Measurements from ENCODE around the gene TCF7L2. TPM values are rescaled to one million over a fixed set of nuclear protein-coding genes. Genes with fewer than 3 reads are reported as not detected.

TCF7L2 gene
- total RNA-seq, 1 donor, result 8.8 TPM

DNA sequence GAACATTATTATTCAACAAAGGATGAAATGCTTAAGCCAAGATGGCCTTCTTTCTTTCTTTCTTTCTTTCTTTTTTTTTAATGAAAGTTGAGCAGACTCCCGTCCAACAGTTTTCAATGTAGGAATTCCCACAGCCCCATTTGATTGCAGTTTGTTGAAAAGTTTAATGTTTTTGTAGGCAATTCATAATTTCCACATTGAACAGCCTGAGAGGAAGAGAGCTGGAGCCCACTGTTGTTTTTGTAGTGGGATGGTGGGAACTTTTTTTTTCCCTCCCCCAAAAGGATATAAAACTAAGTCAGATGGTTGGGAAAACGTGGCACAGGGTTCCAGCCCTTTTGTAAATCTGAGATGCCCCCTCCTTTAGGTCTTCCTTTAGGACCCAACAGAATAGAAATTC, 86.6 kb downstream of the TCF7L2 start:
- DNase-seq (ENCODE audit: low read depth), result no peak
- no peak overlapping the region for H3K4me3 ChIP-seq (ENCODE audit: low read depth, low read length)
- TF ChIP-seq, protein P1, sequence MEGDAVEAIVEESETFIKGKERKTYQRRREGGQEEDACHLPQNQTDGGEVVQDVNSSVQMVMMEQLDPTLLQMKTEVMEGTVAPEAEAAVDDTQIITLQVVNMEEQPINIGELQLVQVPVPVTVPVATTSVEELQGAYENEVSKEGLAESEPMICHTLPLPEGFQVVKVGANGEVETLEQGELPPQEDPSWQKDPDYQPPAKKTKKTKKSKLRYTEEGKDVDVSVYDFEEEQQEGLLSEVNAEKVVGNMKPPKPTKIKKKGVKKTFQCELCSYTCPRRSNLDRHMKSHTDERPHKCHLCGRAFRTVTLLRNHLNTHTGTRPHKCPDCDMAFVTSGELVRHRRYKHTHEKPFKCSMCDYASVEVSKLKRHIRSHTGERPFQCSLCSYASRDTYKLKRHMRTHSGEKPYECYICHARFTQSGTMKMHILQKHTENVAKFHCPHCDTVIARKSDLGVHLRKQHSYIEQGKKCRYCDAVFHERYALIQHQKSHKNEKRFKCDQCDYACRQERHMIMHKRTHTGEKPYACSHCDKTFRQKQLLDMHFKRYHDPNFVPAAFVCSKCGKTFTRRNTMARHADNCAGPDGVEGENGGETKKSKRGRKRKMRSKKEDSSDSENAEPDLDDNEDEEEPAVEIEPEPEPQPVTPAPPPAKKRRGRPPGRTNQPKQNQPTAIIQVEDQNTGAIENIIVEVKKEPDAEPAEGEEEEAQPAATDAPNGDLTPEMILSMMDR (IDR thresholded peaks at IDR 0.05; ENCODE audit: insufficient read depth, low read length), result no peak

DNA sequence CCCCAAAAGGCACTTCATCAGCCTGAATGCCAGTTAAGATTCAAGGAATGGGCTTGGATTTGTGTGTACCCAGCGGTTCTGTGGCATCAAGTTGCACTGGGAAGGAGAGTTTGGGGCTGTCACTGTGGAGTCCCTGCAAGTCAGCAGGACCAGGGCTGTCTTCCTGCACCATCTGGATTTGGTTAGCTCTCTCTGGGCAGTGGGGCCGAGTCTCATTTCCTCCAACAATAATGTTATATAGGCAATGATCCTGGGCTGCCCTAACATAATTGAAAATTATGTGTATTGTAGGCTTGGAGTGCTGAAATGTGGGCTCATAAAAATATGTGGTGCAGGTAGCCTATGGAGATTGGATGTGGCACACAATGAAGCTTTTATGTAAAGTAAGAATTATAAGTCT, 87.2 kb downstream of the TCF7L2 start:
- H3K4me3 ChIP-seq (ENCODE audit: low read depth, low read length), result no peak overlapping the region
- no peak for DNase-seq (ENCODE audit: low read depth)
- TF ChIP-seq, protein P1 (IDR thresholded peaks at IDR 0.05; ENCODE audit: insufficient read depth, low read length), result no peak

DNA sequence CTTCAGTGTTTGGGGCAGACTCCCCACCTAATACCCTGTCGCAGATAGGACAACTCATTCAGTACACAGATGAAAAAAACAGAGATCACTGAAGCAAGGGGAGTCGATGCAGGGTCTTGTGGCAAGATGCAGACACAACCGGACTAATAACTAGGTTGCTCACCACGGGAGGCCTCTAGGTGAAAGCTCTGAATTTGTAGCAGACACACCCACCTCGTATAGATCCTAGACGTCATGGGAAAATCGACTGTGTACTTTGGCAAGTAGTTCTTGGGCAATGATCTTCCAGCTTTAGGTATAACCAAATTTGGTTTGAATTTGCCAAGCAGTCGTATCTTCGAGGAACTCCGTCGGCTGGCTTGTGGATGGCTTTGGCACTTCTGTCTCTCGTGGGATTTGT, 88.1 kb downstream of the TCF7L2 start:
- no peak for DNase-seq (ENCODE audit: low read depth)
- no peak overlapping the region for H3K4me3 ChIP-seq (ENCODE audit: low read depth, low read length)
- TF ChIP-seq, protein P1 (IDR thresholded peaks at IDR 0.05; ENCODE audit: insufficient read depth, low read length), result no peak

DNA sequence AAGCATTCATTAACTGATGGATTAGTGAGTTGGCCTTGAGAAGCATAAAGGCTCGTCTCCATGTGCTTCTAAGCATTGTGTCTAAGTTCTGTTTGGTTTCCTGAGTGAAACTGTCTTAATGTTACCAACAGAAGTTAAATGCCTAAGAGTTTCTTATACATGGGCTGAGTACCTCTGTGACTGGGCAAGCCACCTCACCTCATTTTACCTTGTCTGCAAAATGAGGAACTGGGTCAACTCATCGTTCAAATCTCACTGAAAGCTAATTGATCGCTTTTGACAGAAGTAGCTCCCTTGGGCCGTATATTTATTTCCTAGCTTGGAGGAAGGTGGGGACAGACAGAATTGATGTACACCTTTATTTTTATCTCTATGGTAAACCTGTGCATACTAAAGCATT, 88.9 kb downstream of the TCF7L2 start:
- TF ChIP-seq, protein P1 (IDR thresholded peaks at IDR 0.05; ENCODE audit: insufficient read depth, low read length), result no peak
- no peak for DNase-seq (ENCODE audit: low read depth)
- no peak overlapping the region for H3K4me3 ChIP-seq (ENCODE audit: low read depth, low read length)

DNA sequence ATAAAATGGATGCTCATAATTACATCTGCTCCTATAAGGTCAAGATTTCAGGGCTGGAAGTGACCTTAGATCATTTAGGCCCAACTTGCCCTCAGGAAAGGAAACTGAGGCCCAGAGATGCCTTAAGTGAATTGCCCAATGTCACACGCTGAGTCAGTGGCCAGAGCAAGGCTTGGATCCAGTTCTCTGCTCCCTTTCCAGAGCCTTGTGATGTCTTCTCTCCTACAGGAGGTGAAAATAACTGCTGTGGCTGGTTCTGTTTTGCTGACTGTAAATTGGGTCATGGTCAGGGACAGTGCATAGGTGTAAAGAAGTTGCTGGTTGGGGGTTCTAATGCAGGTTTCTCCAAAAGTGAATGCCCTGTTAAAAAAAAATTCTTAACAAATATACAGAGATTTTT, 91.3 kb downstream of the TCF7L2 start:
- DNase-seq (ENCODE audit: low read depth), result no peak
- no peak overlapping the region for H3K4me3 ChIP-seq (ENCODE audit: low read depth, low read length)
- TF ChIP-seq, protein P1 (IDR thresholded peaks at IDR 0.05; ENCODE audit: insufficient read depth, low read length), result no peak

DNA sequence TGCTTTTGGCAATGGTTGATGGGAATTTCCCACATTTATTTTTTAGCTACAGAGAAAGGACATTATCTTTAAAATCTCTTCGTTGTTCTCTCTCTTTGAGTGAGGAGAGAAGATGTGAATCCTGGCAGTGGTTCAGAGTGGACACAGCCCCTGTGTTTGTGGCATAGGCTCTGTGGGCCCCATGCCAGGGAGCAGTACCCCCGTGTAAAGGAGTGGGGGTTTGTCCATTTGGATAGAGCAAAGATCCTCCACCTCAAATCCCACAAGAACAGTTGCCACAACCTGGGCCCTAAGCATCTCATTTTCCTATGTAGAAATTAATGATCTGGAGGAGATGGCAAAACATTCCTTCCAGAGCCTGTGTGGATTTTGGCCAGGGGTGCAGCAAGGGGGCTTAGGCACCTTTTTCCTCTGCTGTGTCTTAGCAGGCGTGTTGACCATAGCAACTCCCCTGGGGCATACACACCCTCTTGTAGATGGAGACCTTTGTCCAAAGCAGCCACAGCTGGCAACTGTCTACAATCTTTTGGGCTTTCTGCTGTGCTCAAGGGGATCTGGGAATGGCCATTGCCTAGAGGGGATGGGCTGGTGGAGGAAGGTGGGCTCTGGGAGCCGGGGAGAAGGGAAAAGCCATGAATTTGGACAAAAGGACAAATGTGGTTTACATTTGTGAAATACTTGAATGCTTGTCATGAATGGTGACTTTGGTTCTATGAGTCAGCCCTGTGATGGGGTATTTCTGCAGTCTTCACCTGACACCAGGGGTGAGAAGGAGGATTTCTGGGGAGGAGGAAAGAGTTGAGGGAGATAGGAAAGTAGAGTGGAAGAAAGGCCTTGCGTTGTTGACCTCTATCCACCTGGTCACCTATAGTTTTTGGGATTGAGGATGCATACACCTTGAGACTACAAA, 92.0 kb downstream of the TCF7L2 start:
- no peak overlapping the region for H3K4me3 ChIP-seq (ENCODE audit: low read depth, low read length)
- TF ChIP-seq, protein P1 (IDR thresholded peaks at IDR 0.05; ENCODE audit: insufficient read depth, low read length), result no peak
- no peak for DNase-seq (ENCODE audit: low read depth)

Data from fibroblast of the aortic adventitia (primary cell).